Gastroesophageal sphincter (tissue), 4 donors: ENCODE data around the gene SETD9. TPM values are rescaled to one million over a fixed set of nuclear protein-coding genes. Genes with fewer than 3 reads are reported as not detected.

Experiments used
- ATAC-seq: fragments of 150-250 bp; one replicate; pipeline ENCODE4 v1.9.1; 2016; ENCODE audit warnings: mild to moderate bottlenecking, moderate library complexity
- H3K27ac ChIP-seq, 4 donors: fragments of 200-600 bp; sonication (generic) in 3 of 4; 1 replicate in 3 of 4; 2 replicates in 1 of 4; pipeline ENCODE4 v1.5.1; 2016 to 2019
- H3K27me3 ChIP-seq: fragments of 200-600 bp; sonication (generic); one replicate; pipeline ENCODE4 v1.5.1; 2019
- H3K36me3 ChIP-seq, 2 donors: fragments of 200-600 bp; sonication (generic); one replicate each; pipeline ENCODE4 v1.5.1; 2019; ENCODE audit warnings: control low read depth in 1 of 2
- H3K4me1 ChIP-seq, 3 donors: fragments of 200-600 bp; sonication (generic); 1 replicate in 2 of 3; 2 replicates in 1 of 3; pipeline ENCODE4 v1.5.1; 2016 to 2019; ENCODE audit warnings: control low read depth in 2 of 3
- H3K4me3 ChIP-seq, 2 donors: fragments of 200-600 bp; sonication (generic); one replicate each; pipeline ENCODE4 v1.5.1; 2019; ENCODE audit warnings: mild to moderate bottlenecking in 1 of 2, moderate library complexity in 1 of 2
- H3K9me3 ChIP-seq, 3 donors: fragments of 200-600 bp; sonication (generic); one replicate each; pipeline ENCODE4 v1.5.1; 2017 to 2019; ENCODE audit warnings: control low read depth in 2 of 3
- EP300 ChIP-seq: sonication (generic); formaldehyde crosslinking; IDR thresholded peaks from one replicate; pipeline ENCODE4 v1.6.1; 2017; ENCODE audit warnings: antibody characterized with exemption, mild to moderate bottlenecking
- POLR2A ChIP-seq, 2 donors: fragments of 450-650 bp; IDR thresholded peaks; one replicate each; pipeline ENCODE4 v1.6.1; 2017; ENCODE audit warnings: antibody characterized with exemption in 2 of 2, mild to moderate bottlenecking in 2 of 2, moderate library complexity in 1 of 2
- POLR2AphosphoS5 ChIP-seq: sonication (generic); formaldehyde crosslinking; IDR thresholded peaks from one replicate; pipeline ENCODE4 v1.6.1; 2017; ENCODE audit warnings: antibody characterized with exemption
- WGBS, 2 donors: methylation state at CpG; one replicate each; pipeline ENCODE4 v1.1.5; 2018; ENCODE audit warnings: low coverage in 1 of 2; 5-methylcytosine and 5-hydroxymethylcytosine counted together
- total RNA-seq, 4 donors: library from RNA; depleted of rRNA; stranded (reverse); fragments of >200 nt; gene quantifications; one replicate each; pipeline ENCODE4 v1.1.0, GENCODE V29; 2016
- TF ChIP-seq, protein P1 (sequence below), 4 experiments: fragments of 200-600 bp in 2 of 4; fragments of 450-650 bp in 2 of 4; sonication (generic) in 1 of 4; IDR thresholded peaks; one replicate each; pipeline ENCODE4 v1.5.1; 2017 to 2019; ENCODE audit warnings: antibody characterized with exemption in 4 of 4, mild to moderate bottlenecking in 2 of 4, moderate library complexity in 2 of 4

Gene SETD9, protein sequence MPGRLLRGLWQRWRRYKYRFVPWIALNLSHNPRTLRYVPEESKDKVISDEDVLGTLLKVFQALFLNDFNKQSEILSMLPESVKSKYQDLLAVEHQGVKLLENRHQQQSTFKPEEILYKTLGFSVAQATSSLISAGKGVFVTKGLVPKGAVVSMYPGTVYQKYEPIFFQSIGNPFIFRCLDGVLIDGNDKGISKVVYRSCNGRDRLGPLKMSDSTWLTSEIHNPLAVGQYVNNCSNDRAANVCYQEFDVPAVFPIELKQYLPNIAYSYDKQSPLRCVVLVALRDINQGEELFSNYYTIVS
- total RNA-seq: 10 to 100 TPM in 3 of 4 donors, 1 to 10 TPM in 1; 5.9 to 19.6 (median 15.5) TPM

DNA sequence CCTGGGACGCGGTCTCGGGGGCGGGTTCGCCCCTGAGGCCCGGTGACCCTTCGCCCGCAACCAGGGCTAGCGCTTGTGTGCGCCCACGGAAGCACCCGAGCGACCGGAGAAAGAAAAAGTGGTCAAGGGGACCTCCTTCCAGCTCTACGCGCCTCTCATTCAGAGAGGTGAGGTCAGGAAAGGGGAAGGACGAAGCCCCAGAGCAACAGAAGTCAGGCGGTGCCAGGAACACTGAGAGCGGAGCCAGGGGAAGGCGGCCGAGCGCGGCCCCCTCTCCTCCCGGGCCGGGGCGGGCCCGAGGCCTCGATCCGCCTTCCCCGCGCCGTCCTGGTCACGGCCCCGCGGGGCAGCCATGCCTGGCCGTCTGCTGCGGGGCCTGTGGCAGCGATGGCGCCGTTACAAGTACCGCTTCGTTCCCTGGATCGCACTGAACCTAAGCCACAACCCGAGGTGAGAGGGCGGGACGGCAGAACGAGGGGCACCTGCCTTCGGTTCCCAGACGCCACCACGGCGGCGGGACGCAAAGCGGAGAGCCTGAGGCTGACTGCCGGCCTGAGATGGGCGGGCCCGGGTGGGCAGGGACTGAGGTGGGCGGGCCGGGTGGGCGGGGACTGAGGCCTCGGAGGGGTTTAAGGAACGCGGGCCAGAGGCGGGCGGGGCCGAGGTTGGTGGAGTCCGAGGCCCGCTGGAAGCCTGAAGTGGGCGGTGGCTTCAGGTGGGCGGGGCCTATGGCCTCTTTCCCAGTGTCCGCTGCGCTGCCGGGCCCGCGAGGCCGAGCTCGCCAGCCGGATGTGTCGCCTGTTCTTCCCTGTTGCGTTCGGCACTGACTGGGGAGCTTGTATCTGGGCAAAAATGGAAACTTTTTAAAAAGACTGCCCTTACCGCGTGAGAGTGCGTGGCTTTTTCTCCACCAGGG, at the start of gene SETD9:
TSS of gene SETD9 (plus strand) at position 303 of the 916 bp plus-strand sequence. CDS start at position 353, 50 bp downstream.
- Histone ChIP-seq H3K27me3 (no peaks in the 10 kb centered on the region), H3K4me1 (peaks cover 0 to 15% (median 5%) of the 10 kb centered on the region in 3 donors), H3K4me3 (peak within 1 kb of the TSS; percentile 52 to 68), H3K9me3 (no peaks in the 10 kb centered on the region), H3K27ac (peak within 1 kb of the TSS; percentile 74 to 96 (median 94)), H3K36me3 (no peaks in the 10 kb centered on the region)
- 2% methylated on average over 11 of the region's 84 CpGs; no CpG with 5 or more reads in 1 of the 2 donors for WGBS, 2 donors
- peak; percentile 95 for ATAC-seq
- TF ChIP-seq, protein P1, sequence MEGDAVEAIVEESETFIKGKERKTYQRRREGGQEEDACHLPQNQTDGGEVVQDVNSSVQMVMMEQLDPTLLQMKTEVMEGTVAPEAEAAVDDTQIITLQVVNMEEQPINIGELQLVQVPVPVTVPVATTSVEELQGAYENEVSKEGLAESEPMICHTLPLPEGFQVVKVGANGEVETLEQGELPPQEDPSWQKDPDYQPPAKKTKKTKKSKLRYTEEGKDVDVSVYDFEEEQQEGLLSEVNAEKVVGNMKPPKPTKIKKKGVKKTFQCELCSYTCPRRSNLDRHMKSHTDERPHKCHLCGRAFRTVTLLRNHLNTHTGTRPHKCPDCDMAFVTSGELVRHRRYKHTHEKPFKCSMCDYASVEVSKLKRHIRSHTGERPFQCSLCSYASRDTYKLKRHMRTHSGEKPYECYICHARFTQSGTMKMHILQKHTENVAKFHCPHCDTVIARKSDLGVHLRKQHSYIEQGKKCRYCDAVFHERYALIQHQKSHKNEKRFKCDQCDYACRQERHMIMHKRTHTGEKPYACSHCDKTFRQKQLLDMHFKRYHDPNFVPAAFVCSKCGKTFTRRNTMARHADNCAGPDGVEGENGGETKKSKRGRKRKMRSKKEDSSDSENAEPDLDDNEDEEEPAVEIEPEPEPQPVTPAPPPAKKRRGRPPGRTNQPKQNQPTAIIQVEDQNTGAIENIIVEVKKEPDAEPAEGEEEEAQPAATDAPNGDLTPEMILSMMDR (IDR thresholded peaks at IDR 0.05): peak in 1 of 4 experiments; percentile 3
- peak; percentile 77 for TF ChIP-seq POLR2AphosphoS5
- TF ChIP-seq POLR2A (IDR thresholded peaks at IDR 0.05): peak; percentile 59 to 67
- no peak for TF ChIP-seq EP300

DNA sequence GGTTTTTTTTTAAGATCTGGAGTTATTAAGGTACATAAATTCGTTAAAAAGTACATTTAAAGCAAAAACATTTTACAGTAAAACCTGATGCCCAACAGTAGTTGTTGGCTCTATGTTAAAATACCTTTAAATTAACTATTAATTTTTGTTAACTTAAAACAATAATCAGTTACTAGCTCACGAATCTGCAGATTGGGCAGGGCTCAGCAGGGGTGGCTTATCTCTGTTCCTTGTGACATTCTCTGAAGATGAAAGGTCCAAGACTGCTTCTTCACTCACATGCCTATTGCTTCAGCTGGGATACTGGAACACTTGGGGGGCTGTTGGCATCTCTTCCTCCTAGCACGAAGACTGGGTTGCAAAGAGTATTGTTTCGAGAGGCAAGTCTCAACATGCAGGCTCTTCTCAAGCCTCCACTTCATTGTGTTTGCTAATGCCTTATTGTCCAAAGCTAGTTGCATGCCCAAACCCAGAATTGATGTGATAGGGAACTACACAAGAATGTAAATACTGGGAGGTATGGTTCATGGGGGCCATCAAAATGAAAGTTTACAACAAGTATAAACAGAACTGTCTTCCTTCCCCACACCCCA, 47.4 kb upstream of the SETD9 start:
- no peak for TF ChIP-seq EP300
- TF ChIP-seq POLR2A (IDR thresholded peaks at IDR 0.05): no peak
- TF ChIP-seq, protein P1 (IDR thresholded peaks at IDR 0.05): no peak
- TF ChIP-seq POLR2AphosphoS5: no peak
- peaks cover 0 to under 1% (median 0%) of the 10 kb centered on the region in 3 donors for H3K4me1 ChIP-seq
- no peak overlapping the region for H3K27ac ChIP-seq
- H3K36me3 ChIP-seq: peaks cover 0 to 59% of the 10 kb centered on the region in 2 donors
- no peak overlapping the region for H3K4me3 ChIP-seq
- H3K27me3 ChIP-seq: no peaks in the 10 kb centered on the region
- no peak for ATAC-seq
- no peaks in the 10 kb centered on the region for H3K9me3 ChIP-seq
- WGBS, 2 donors: 87 to 96% methylated on average over 2 to 4 of the region's 4 CpGs

DNA sequence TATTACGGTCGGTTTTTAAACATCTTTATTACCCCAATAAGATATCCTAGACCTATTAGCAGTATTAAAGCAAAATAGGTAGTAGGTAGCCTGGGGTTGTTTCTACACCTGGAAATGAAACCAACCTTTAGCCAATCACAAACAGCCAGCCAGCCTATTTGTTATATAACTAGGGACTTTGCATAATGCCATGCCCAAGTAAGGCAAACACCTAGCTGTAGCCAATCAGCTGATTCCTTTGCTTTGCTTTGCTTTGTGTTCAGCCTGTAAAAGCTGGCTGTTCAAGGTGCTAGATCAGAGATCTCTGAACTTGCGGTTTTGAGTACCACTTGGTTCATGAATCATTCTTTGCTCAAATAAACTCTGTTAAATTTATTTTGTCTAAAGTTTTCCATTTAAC, 46.5 kb upstream of the SETD9 start:
- no peak for ATAC-seq
- WGBS, 2 donors: 87 to 100% methylated on average over 3 of the region's 3 CpGs
- H3K4me1 ChIP-seq: no peaks in the 10 kb centered on the region
- no peak overlapping the region for H3K27ac ChIP-seq
- no peak overlapping the region for H3K4me3 ChIP-seq
- no peaks in the 10 kb centered on the region for H3K27me3 ChIP-seq
- H3K9me3 ChIP-seq: no peaks in the 10 kb centered on the region
- peaks cover 0 to 63% of the 10 kb centered on the region in 2 donors for H3K36me3 ChIP-seq
- TF ChIP-seq, protein P1 (IDR thresholded peaks at IDR 0.05): no peak
- TF ChIP-seq POLR2A (IDR thresholded peaks at IDR 0.05): no peak
- TF ChIP-seq EP300: no peak
- no peak for TF ChIP-seq POLR2AphosphoS5

DNA sequence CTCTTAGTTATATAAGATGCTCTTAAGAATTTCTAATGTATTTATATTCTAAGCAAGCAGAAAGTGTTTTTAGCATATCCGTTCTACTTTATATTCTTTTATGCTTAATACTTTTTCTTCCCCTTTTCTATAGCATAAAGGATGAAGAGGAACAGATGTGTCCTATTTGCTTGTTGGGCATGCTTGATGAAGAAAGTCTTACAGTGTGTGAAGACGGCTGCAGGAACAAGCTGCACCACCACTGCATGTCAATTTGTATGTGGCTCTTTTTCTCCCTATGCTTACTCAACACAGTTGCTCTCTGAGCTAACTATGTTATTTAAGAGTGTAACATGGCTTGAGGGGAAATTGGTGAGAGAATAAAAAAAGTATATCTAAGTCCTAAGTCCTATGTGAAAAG, 37.6 kb upstream of the SETD9 start:
- H3K27me3 ChIP-seq: no peaks in the 10 kb centered on the region
- WGBS, 2 donors: 90 to 92% methylated on average over 2 of the region's 2 CpGs
- no peak overlapping the region for H3K4me3 ChIP-seq
- TF ChIP-seq, protein P1 (IDR thresholded peaks at IDR 0.05): no peak
- TF ChIP-seq POLR2A (IDR thresholded peaks at IDR 0.05) (no peak), EP300 (no peak), POLR2AphosphoS5 (no peak)
- H3K9me3 ChIP-seq: no peaks in the 10 kb centered on the region
- H3K4me1 ChIP-seq: no peaks in the 10 kb centered on the region
- peaks cover 0 to 79% of the 10 kb centered on the region in 2 donors for H3K36me3 ChIP-seq
- no peak for ATAC-seq
- no peak overlapping the region for H3K27ac ChIP-seq
